Measurements from ENCODE around the gene SF3B2.
"Not testable (repeated sequence)": the region's sequence is repeated elsewhere in the genome, so short reads cannot be mapped to it uniquely, and the experiment has no call there.

SF3B2 gene

DNA sequence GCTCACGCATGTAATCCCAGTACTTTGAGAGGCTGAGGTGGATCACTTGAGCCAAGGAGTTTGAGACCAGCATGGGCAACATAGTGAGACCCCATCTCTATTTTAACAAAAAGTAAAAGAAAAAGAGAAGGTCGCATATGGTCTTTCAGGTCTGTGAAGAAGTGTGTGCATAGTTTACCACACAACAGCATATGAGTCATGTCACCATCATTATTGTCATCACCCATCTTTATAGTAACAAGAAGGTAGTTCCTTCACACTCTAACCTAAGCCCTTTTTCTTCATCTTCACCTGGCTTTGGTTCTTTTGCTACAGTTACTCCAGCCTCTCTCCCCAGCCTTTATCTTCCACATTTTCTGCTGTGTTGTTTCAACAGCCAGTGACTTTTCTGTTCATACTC, 57.1 kb downstream of the SF3B2 start:
- DNase-seq (ENCODE audit: low read depth in 2 of 2) = no peak

DNA sequence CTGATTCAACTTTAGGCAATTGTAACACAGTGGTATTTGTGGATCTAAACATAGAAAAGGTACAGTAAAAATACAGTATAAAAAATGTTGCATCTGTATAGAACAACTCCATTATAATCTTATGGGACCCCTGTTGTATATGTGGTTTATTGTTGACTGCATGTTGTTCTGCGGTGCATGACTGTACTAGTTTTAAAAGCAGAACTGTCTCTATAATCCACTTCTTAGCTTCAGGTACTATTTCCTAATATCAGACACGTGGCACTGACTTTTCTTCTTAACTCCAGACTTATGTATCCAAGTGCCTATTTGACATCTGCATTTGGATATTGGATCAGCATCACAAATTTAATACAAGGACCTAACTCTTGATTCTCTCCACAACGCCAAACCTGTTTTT, 59.0 kb downstream of the SF3B2 start:
- DNase-seq (ENCODE audit: low read depth in 2 of 2) = no peak

- DNase-seq (ENCODE audit: low read depth in 2 of 2) = no peak
These were observed 59.9 kb downstream of the SF3B2 start for GRCh38 chr11:66112041-66112491.

GRCh38 chr11:66112601-66113499, 60.7 kb downstream of the SF3B2 start:
- no peak for DNase-seq (ENCODE audit: low read depth in 2 of 2)

- not testable (repeated sequence) for DNase-seq (ENCODE audit: low read depth in 2 of 2)
These were observed 62.8 kb downstream of the SF3B2 start for GRCh38 chr11:66114957-66115356.

GRCh38 chr11:66115638-66116301, 63.6 kb downstream of the SF3B2 start:
- DNase-seq (ENCODE audit: low read depth in 2 of 2) = no peak

DNA sequence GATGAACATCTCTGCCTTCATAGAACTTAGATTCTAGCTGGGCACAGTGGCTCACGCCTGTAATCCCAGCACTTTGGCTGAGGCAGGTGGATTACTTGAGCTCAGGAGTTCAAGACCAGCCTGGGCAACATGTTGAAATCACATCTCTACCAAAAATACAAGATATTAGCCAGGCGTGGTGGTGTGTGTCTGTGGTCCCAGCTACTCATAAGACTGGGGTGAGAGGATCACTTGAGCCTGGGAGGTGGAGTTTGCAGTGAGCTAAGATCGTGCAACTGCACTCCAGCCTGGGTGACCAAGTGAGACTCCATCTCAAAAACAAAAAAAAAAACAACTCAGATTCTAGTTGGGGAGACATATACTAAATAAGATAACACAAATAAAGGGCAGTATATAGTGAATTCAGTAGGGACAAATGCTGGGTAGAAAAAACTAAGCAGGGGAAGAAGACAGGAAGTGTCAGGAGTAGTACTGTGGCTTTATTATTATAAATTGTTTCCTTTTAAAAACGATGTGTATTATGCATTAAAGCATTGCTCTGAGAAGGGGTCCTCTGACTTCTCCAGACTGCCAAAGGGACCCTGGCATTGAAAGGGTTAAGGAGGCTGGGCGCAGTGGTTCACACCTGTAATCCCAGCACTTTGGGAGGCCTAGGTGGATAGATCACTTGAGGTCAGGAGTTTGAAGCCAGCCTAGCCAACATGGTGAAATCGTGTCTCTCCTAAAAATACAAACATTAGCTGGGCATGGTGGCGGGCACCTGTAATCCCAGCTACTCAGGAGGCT, 64.6 kb downstream of the SF3B2 start:
- no peak for DNase-seq (ENCODE audit: low read depth in 2 of 2)

DNA sequence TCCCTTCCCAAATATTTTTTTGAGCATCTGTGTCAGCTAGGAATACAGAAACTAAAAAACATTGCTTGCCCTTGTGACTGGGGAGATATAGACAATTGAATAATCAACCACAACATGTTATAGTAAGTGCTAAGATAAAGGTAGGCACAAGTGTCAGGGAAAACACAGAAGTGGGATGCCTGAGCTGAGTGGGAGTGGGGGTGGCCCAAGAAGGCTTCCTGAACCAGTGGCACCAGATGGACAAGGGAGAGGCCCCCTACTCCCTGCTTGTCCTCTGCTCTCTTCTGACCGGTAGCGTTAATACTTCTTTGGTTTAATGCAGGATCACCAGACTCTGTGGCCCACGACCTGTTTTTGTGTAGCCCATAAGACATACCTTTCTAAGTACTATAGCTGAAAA, 66.7 kb downstream of the SF3B2 start:
- no peak for DNase-seq (ENCODE audit: low read depth in 2 of 2)
